Neural cell (in vitro differentiated cells): Measurements from ENCODE around the gene COL6A6. TPM values are rescaled to one million over a fixed set of nuclear protein-coding genes. Genes with fewer than 3 reads are reported as not detected.

Experiments used
- H2AFZ ChIP-seq: fragments of 200-600, 300-800 bp; sonication (generic), shearing (Covaris generic); 2 replicates; pipeline ENCODE4 v1.6.0; 2014; ENCODE audit warnings: low read depth, mild to moderate bottlenecking, antibody characterized with exemption, low read length, moderate library complexity
- H3F3A ChIP-seq: fragments of 200-600 bp; shearing (Covaris generic); 2 replicates; pipeline ENCODE4 v1.6.1; 2016; ENCODE audit warnings: mild to moderate bottlenecking, moderate library complexity, mixed read lengths, antibody characterized with exemption, low read length; ENCODE audit not compliant: insufficient read depth, poor library complexity, severe bottlenecking
- H3K27ac ChIP-seq: fragments of 200-600, 300-800 bp; sonication (generic), shearing (Covaris generic); 2 replicates; pipeline ENCODE4 v1.5.1; 2014; ENCODE audit warnings: mild to moderate bottlenecking, low read length, moderate library complexity
- H3K27me3 ChIP-seq: fragments of 300-800, 200-600 bp; sonication (generic), shearing (Covaris generic); 2 replicates; pipeline ENCODE4 v1.6.0; 2014; ENCODE audit warnings: mild to moderate bottlenecking, low read depth, low read length, moderate library complexity; ENCODE audit not compliant: insufficient read depth
- H3K36me3 ChIP-seq: fragments of 300-800, 200-600 bp; sonication (generic), shearing (Covaris generic); 2 replicates; pipeline ENCODE4 v1.5.1; 2014; ENCODE audit warnings: mild to moderate bottlenecking, antibody characterized with exemption, low read length, moderate library complexity; ENCODE audit not compliant: insufficient read depth
- H3K4me2 ChIP-seq: fragments of 300-800, 200-600 bp; sonication (generic), shearing (Covaris generic); 2 replicates; pipeline ENCODE4 v1.6.0; 2014; ENCODE audit warnings: mild to moderate bottlenecking, low read length
- H3K4me3 ChIP-seq: fragments of 300-800, 200-600 bp; sonication (generic), shearing (Covaris generic); 2 replicates; pipeline ENCODE4 v1.5.1; 2014; ENCODE audit warnings: mild to moderate bottlenecking, low read length, moderate library complexity
- H3K79me2 ChIP-seq: fragments of 200-600 bp; shearing (Covaris generic); replicated peaks from 2 replicates; pipeline ENCODE4 v1.6.0; 2014; ENCODE audit warnings: mild to moderate bottlenecking, low read length, moderate library complexity; ENCODE audit not compliant: insufficient read depth
- H3K9ac ChIP-seq: fragments of 300-800, 200-600 bp; sonication (generic), shearing (Covaris generic); 2 replicates; pipeline ENCODE4 v1.6.1; 2016; ENCODE audit warnings: mild to moderate bottlenecking, low read length, mixed read lengths
- H3K9me2 ChIP-seq: fragments of 200-600 bp; shearing (Covaris generic); 2 replicates; pipeline ENCODE4 v1.6.1; 2016; ENCODE audit warnings: mild to moderate bottlenecking, low read length, mixed read lengths; ENCODE audit not compliant: insufficient read depth
- H3K9me3 ChIP-seq: fragments of 200-600, 300-800 bp; sonication (generic), shearing (Covaris generic); 2 replicates; pipeline ENCODE4 v1.6.1; 2016; ENCODE audit warnings: mild to moderate bottlenecking, mixed run types, low read length, moderate library complexity, mixed read lengths
- H4K20me1 ChIP-seq: fragments of 200-600 bp; shearing (Covaris generic); 2 replicates; pipeline ENCODE4 v1.6.1; 2016; ENCODE audit warnings: mild to moderate bottlenecking, mixed run types; ENCODE audit not compliant: insufficient read depth
- CTCF ChIP-seq: fragments of 450-650 bp; IDR thresholded peaks from 2 replicates; pipeline ENCODE4 v1.5.1; 2014; ENCODE audit warnings: antibody characterized with exemption, mild to moderate bottlenecking, moderate library complexity; ENCODE audit not compliant: poor library complexity, severe bottlenecking
- EP300 ChIP-seq: fragments of 450-650 bp; conservative IDR thresholded peaks from 2 replicates; pipeline ENCODE4 v1.6.1; 2014; ENCODE audit warnings: antibody characterized with exemption, mild to moderate bottlenecking, moderate library complexity; ENCODE audit not compliant: poor library complexity, severe bottlenecking
- EZH2 ChIP-seq: fragments of 200-600, 300-800 bp; shearing (Covaris generic), sonication (generic); IDR thresholded peaks from 2 replicates; pipeline ENCODE4 v1.6.1; 2014; ENCODE audit warnings: antibody characterized with exemption, low read length, borderline replicate concordance, mild to moderate bottlenecking; ENCODE audit not compliant: insufficient read depth, poor library complexity, severe bottlenecking
- MXI1 ChIP-seq: fragments of 450-650 bp; conservative IDR thresholded peaks from 2 replicates; pipeline ENCODE4 v1.6.1; 2014; ENCODE audit warnings: antibody characterized with exemption, mild to moderate bottlenecking; ENCODE audit not compliant: poor library complexity, severe bottlenecking
- POLR2AphosphoS5 ChIP-seq: IDR thresholded peaks from 2 replicates; pipeline ENCODE4 v1.6.1; 2012
- RAD21 ChIP-seq: fragments of 450-650 bp; conservative IDR thresholded peaks from 2 replicates; pipeline ENCODE4 v1.6.1; 2014; ENCODE audit warnings: antibody characterized with exemption, mild to moderate bottlenecking, moderate library complexity
- REST ChIP-seq: IDR thresholded peaks from 2 replicates; pipeline ENCODE4 v1.6.1; 2012; ENCODE audit warnings: borderline replicate concordance
- SMC3 ChIP-seq: fragments of 450-650 bp; conservative IDR thresholded peaks from 2 replicates; pipeline ENCODE4 v1.6.1; 2014; ENCODE audit warnings: antibody characterized with exemption, mild to moderate bottlenecking, moderate library complexity; ENCODE audit not compliant: poor library complexity
- TAF1 ChIP-seq: IDR thresholded peaks from 2 replicates; pipeline ENCODE4 v1.6.1; 2012; ENCODE audit warnings: low read depth
- polyA plus RNA-seq: library from polyadenylated mRNA; depleted of rRNA; stranded (reverse); fragments of >200 nt; gene quantifications from 2 replicates; pipeline ENCODE4 v1.2.3, GENCODE V29; 2014

COL6A6 gene
- polyA plus RNA-seq, 1 donor from 2014 or later = not detected

- no peaks in the 10 kb centered on the region for H3K9me3 ChIP-seq
- H2AFZ ChIP-seq = no peak overlapping the region
- H3K27me3 ChIP-seq = no peaks in the 10 kb centered on the region
- no peaks in the 10 kb centered on the region for H3K9me2 ChIP-seq
- no peak overlapping the region for H3K27ac ChIP-seq
- H3K79me2 ChIP-seq = no peaks in the 10 kb centered on the region
- H3K4me3 ChIP-seq = no peak overlapping the region
- H3K4me2 ChIP-seq = no peak overlapping the region
- H3F3A ChIP-seq = no peaks in the 10 kb centered on the region
- H3K9ac ChIP-seq = no peak overlapping the region
- no peak for TF ChIP-seq RAD21
- no peak for TF ChIP-seq POLR2AphosphoS5
- no peak for TF ChIP-seq EP300
- TF ChIP-seq REST = no peak
- TF ChIP-seq MXI1 = no peak
- no peak for TF ChIP-seq EZH2
- TF ChIP-seq CTCF = no peak
- TF ChIP-seq TAF1 = no peak
- TF ChIP-seq SMC3 = no peak
- H4K20me1 ChIP-seq = no peaks in the 10 kb centered on the region
- no peaks in the 10 kb centered on the region for H3K36me3 ChIP-seq
Measured at GRCh38 chr3:130488769-130489450, 28.1 kb upstream of the COL6A6 start.

GRCh38 chr3:130490241-130490640, 26.7 kb upstream of the COL6A6 start:
- Histone ChIP-seq H3K27ac (no peak overlapping the region), H3K4me2 (no peak overlapping the region)

GRCh38 chr3:130491431-130491830, 25.5 kb upstream of the COL6A6 start:
- TF ChIP-seq SMC3 (no peak), REST (no peak), CTCF (no peak), MXI1 (no peak), EP300 (no peak), TAF1 (no peak), POLR2AphosphoS5 (no peak)
- no peaks in the 10 kb centered on the region for H3K9me2 ChIP-seq

More at GRCh38 chr3:130490241-130490640, 26.7 kb upstream of the COL6A6 start:
- H3K9ac ChIP-seq = no peak overlapping the region
- H3K9me3 ChIP-seq = no peaks in the 10 kb centered on the region
- H3K27me3 ChIP-seq = no peaks in the 10 kb centered on the region
- no peaks in the 10 kb centered on the region for H3K36me3 ChIP-seq
- no peak overlapping the region for H2AFZ ChIP-seq
- no peak overlapping the region for H3K4me3 ChIP-seq
- no peaks in the 10 kb centered on the region for H3K9me2 ChIP-seq
- no peaks in the 10 kb centered on the region for H3F3A ChIP-seq
- no peaks in the 10 kb centered on the region for H4K20me1 ChIP-seq
- TF ChIP-seq MXI1 = no peak
- no peaks in the 10 kb centered on the region for H3K79me2 ChIP-seq

More at GRCh38 chr3:130491431-130491830, 25.5 kb upstream of the COL6A6 start:
- Histone ChIP-seq H3K9me3 (no peaks in the 10 kb centered on the region), H3K27me3 (no peaks in the 10 kb centered on the region), H3K36me3 (no peaks in the 10 kb centered on the region), H2AFZ (no peak overlapping the region), H4K20me1 (no peaks in the 10 kb centered on the region), H3K79me2 (no peaks in the 10 kb centered on the region), H3K4me3 (no peak overlapping the region), H3K27ac (no peak overlapping the region), H3K4me2 (no peak overlapping the region), H3F3A (no peaks in the 10 kb centered on the region), H3K9ac (no peak overlapping the region)
